Measurements from ENCODE around the gene RTF1. TPM values are rescaled to one million over a fixed set of nuclear protein-coding genes. Genes with fewer than 3 reads are reported as not detected.

Gene RTF1
- total RNA-seq, 1 donor from 2014 or later = 23.5 TPM

DNA sequence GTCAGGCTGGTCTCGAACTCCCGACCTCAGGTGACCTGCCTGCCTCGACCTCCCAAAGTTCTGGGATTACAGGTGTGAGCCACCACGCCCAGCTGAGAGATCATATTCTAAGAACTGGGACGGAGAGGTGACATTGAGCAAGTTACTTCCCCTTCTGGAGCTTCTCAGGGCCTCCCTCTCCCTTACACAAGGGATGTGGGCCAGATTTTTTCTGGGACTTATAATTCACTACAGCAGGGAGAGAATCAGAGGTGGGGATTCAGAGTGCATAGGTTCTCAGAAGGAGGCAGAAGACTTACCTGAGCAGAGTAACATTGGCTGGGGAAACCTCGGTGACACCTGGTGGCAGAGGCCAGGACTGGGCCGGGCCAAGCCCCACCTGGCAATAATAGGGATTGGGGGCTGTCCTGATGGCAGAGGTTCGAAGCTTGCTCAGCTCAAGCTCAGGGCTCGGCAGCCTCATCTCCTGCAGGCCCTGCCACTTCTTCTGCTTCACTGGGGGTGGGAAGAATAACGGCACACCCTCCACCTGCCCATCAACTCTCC is 90.0 kb downstream of the RTF1 start:
- TF ChIP-seq CTCF (conservative IDR thresholded peaks at IDR 0.05; ENCODE audit: low read depth, low read length) = peak; percentile 16
- no peak overlapping the region for H3K4me3 ChIP-seq (ENCODE audit: low read depth, low read length)
- DNase-seq (ENCODE audit: low read depth) = no peak

DNA sequence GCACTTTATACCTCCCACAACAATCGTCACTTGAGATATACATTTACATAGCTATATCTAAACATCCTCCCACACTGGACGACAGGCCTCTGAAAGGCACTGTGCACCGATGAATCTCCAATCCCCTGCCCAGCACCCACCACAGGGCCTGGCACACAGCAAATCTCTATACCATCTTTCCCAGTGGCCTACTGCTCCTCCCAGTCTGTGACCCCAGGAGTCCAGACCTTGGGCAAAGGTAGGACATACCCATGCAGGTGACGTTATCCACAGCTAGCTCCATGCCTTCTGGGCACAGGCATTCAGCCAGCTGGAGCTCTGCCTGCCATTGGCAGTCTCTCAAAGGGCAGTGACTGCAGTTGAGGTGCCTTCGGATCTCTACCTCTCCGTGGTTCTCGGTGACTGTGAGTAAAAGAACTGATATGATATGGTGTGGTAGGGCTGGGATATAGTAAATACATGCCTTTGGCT is 91.0 kb downstream of the RTF1 start:
- DNase-seq (ENCODE audit: low read depth) = no peak
- no peak overlapping the region for H3K4me3 ChIP-seq (ENCODE audit: low read depth, low read length)
- TF ChIP-seq CTCF (conservative IDR thresholded peaks at IDR 0.05; ENCODE audit: low read depth, low read length) = no peak

GRCh38 chr15:41510728-41511127 is 93.8 kb downstream of the RTF1 start:
- DNase-seq (ENCODE audit: low read depth) = no peak
- no peak overlapping the region for H3K4me3 ChIP-seq (ENCODE audit: low read depth, low read length)
- TF ChIP-seq CTCF (conservative IDR thresholded peaks at IDR 0.05; ENCODE audit: low read depth, low read length) = no peak

DNA sequence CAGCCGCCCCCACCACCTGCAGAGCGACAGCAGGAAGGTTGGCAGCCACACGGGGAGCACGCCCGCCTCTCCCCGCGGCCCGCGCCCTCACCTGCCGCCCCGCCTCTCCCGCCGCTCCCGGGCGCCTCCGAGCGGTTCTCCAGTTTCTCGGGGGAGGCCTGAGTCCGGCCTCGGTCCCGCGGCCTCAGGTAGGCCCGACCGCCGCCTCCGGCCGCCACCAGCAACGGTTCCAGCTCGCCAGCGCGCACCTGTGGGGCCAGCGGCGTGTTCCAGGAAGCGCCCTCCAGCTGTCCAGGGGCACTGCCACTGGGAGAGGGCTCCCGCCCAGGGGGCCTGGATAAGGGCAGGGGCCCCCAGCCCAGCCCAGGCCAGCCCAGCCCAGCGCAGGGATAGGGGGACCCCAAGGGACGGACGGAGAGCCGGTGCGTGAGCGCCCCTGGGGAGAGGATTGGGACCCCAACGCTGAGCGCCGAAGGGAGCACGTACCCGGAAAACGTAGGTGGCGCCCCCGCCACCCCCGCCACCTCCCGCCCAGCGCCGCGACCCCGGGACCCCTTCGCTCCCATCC is 94.5 kb downstream of the RTF1 start:
- no peak for TF ChIP-seq CTCF (conservative IDR thresholded peaks at IDR 0.05; ENCODE audit: low read depth, low read length)
- no peak for DNase-seq (ENCODE audit: low read depth)
- no peak overlapping the region for H3K4me3 ChIP-seq (ENCODE audit: low read depth, low read length)

GRCh38 chr15:41511899-41512369 is 95.0 kb downstream of the RTF1 start:
- TF ChIP-seq CTCF (conservative IDR thresholded peaks at IDR 0.05; ENCODE audit: low read depth, low read length) = no peak
- H3K4me3 ChIP-seq (ENCODE audit: low read depth, low read length) = peak overlapping the region; percentile 11
- DNase-seq (ENCODE audit: low read depth) = no peak

DNA sequence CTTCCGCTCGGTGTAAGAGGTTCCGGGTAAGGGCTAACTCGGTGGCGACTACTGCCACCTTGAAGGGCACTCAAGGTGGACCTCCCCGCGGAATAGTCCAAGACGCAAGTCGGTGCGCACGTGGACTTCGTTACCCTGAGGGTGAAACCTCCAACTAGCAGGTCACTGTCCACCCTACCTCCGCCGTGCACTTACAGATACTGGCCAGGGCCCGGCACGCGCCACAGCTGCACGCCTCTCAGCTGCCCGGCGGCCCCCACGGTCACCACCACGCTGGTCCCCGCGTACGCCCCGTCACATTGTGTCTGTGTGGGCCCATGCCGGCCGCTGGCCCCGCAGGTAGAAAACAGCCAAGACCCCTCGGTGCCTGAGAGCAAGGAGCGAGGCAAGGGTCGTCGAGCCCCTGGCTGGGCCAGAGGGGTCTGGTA is 95.6 kb downstream of the RTF1 start:
- H3K4me3 ChIP-seq (ENCODE audit: low read depth, low read length) = peak overlapping the region; percentile 16

More for the DNA sequence above, 95.6 kb downstream of the RTF1 start:
- no peak for TF ChIP-seq CTCF (conservative IDR thresholded peaks at IDR 0.05; ENCODE audit: low read depth, low read length)
- DNase-seq (ENCODE audit: low read depth) = no peak

Data from epithelial cell of proximal tubule (primary cell).